HepG2 (cell line): ENCODE results near the gene SCGB3A2. TPM values are rescaled to one million over a fixed set of nuclear protein-coding genes. Genes with fewer than 3 reads are reported as not detected.

ENCODE experiments used
- ATAC-seq: fragments of 200-7000 bp; cut with Tn5 transposase; 3 replicates; pipeline ENCODE4 v1.9.1; 2020; ENCODE audit warnings: mild to moderate bottlenecking, moderate library complexity
- BruUV-seq: library from RNA; stranded (reverse); fragments of 400-500 nt; replicated peaks from 2 replicates; lab custom pipeline; 2021; lab: Mats Ljungman, UMichigan
- CTCF ChIA-PET: fragments of 300-600 bp; formaldehyde crosslinking; extraction: SDS; loops from one replicate; lab custom pipeline; 2021; ENCODE audit warnings: low total read pairs, inconsistent platforms, low intra/inter-chr PET ratio; lab: Yijun Ruan, JAX
- POLR2A ChIA-PET: fragments of 350-600 bp; sonication (Branson Sonifier 250); formaldehyde crosslinking; loops from one replicate; lab custom pipeline; 2020; ENCODE audit warnings: antibody characterized with exemption, inconsistent platforms; lab: Yijun Ruan, JAX
- DNase-seq: peaks from one replicate; pipeline ENCODE4 v3.0.0-alpha.2; 2015; ENCODE audit warnings: low spot score
- FAIRE-seq: peaks from 3 replicates; lab custom pipeline; 2011; peaks lifted over from hg19 to GRCh38; lab: Jason Lieb, UNC
- H2AFZ ChIP-seq: one replicate; pipeline ENCODE4 v1.6.1; 2011; ENCODE audit warnings: low read length, inconsistent platforms
- H3K27ac ChIP-seq: fragments of 300-600 bp; 3 replicates; pipeline ENCODE4 v1.8.0; 2011; ENCODE audit warnings: mixed run types, mild to moderate bottlenecking, mixed read lengths, low read length, inconsistent platforms; ENCODE audit not compliant: insufficient read depth; ENCODE audit errors: extremely low read length
- H3K27me3 ChIP-seq, 2 experiments: fragments of 200-600 bp in 1 of 2; 2 replicates in 1 of 2; 3 replicates in 1 of 2; pipeline versions ENCODE4 v1.6.0 to v1.8.0; 2011; ENCODE audit warnings: low read length in 2 of 2, mild to moderate bottlenecking in 2 of 2, moderate library complexity in 2 of 2, inconsistent platforms in 1 of 2; ENCODE audit not compliant: insufficient read depth in 2 of 2, control insufficient read depth in 1 of 2
- H3K36me3 ChIP-seq, 2 experiments: fragments of 200-600 bp in 1 of 2; replicated peaks in 1 of 2; 2 replicates in 1 of 2; 3 replicates in 1 of 2; pipeline versions ENCODE4 v1.5.1 to v1.8.0; 2011; ENCODE audit warnings: low read length in 2 of 2, inconsistent platforms in 1 of 2; ENCODE audit not compliant: insufficient read depth in 2 of 2, control insufficient read depth in 1 of 2
- H3K4me1 ChIP-seq: 2 replicates; pipeline ENCODE4 v1.5.1; 2012; ENCODE audit warnings: low read length, inconsistent platforms; ENCODE audit not compliant: insufficient read depth
- H3K4me2 ChIP-seq: 2 replicates; pipeline ENCODE4 v1.6.0; 2011; ENCODE audit warnings: low read depth, low read length, inconsistent platforms
- H3K4me3 ChIP-seq, 3 experiments: fragments of 200-600 bp in 1 of 3; sonication (generic), shearing (Covaris generic) in 1 of 3; replicated peaks in 1 of 3; 2 replicates each; pipeline ENCODE4 v1.5.1; 2011 to 2016; ENCODE audit warnings: low read length in 3 of 3, inconsistent platforms in 2 of 3, low read depth in 2 of 3, mild to moderate bottlenecking in 2 of 3, control low read depth in 1 of 3, mixed read lengths in 1 of 3; ENCODE audit not compliant: insufficient read depth in 1 of 3
- H3K79me2 ChIP-seq: one replicate; pipeline ENCODE4 v1.6.1; 2011; ENCODE audit warnings: low read length, inconsistent platforms; ENCODE audit not compliant: insufficient read depth
- H3K9ac ChIP-seq: 2 replicates; pipeline ENCODE4 v1.6.0; 2011; ENCODE audit warnings: mild to moderate bottlenecking, low read depth, low read length, inconsistent platforms; ENCODE audit not compliant: insufficient read depth
- H3K9me3 ChIP-seq: 2 replicates; pipeline ENCODE4 v1.5.1; 2012; ENCODE audit warnings: mild to moderate bottlenecking, low read length
- H4K20me1 ChIP-seq: 2 replicates; pipeline ENCODE4 v1.6.0; 2011; ENCODE audit warnings: inconsistent platforms, mild to moderate bottlenecking, low read length, moderate library complexity; ENCODE audit not compliant: insufficient read depth
- BHLHE40 ChIP-seq: IDR thresholded peaks from 2 replicates; pipeline ENCODE4 v1.6.1; 2011; ENCODE audit warnings: low read length, improper control_type of control experiment
- KDM2A ChIP-seq: sonication (generic); formaldehyde crosslinking; IDR thresholded peaks from 2 replicates; pipeline ENCODE4 v1.4.0; 2020; ENCODE audit warnings: low read depth, missing genetic modification reagents, borderline replicate concordance
- KLF15 ChIP-seq: sonication (generic); formaldehyde crosslinking; IDR thresholded peaks from 2 replicates; pipeline ENCODE4 v1.8.1; 2023; ENCODE audit warnings: borderline replicate concordance, mild to moderate bottlenecking, inconsistent platforms, missing genetic modification reagents, mixed read lengths
- RBM22 ChIP-seq: fragments of 200-400 bp; formaldehyde crosslinking; optimal IDR thresholded peaks from 2 replicates; pipeline ENCODE3; 2017; ENCODE audit warnings: mild to moderate bottlenecking, low read length, moderate library complexity
- WGBS: methylation state at CpG from one replicate; pipeline ENCODE4 v1.1.6; 2017; ENCODE audit warnings: low lambda C conversion rate; 5-methylcytosine and 5-hydroxymethylcytosine counted together
- in situ Hi-C: cut with HindIII; loops from 2 replicates; pipeline ENCODE4 v1.10.0; 2017; ENCODE audit warnings: low pct_unique_long_range_greater_than_20kb; ENCODE audit not compliant: extremely low pct_ligation_motif_present
- intact Hi-C: fragments of 100-400 bp; cut with micrococcal nuclease; formaldehyde crosslinking; loops from one replicate; pipeline ENCODE4 v1.10.0; 2022; ENCODE audit not compliant: unreplicated experiment
- polyA plus RNA-seq, 8 experiments: library from polyadenylated mRNA; depleted of rRNA in 3 of 8; stranded (reverse) in 7 of 8; unstranded in 1 of 8; fragments of >200 nt; fragmentation: Illumina TruSeq in 4 of 8; extraction: Trizol in 4 of 8; gene quantifications; 2 replicates each; pipeline versions ENCODE4 v1.2.1 to v1.2.3, GENCODE V29; 2011 to 2016; ENCODE audit warnings: low read depth in 4 of 8, missing spikeins in 1 of 8, mixed read lengths in 1 of 8; ENCODE audit not compliant: insufficient read depth in 1 of 8
- total RNA-seq, 5 experiments: library from RNA; depleted of rRNA; stranded (reverse); fragments of >200 nt; fragmentation: Illumina TruSeq; extraction: Trizol; gene quantifications; 2 replicates each; pipeline ENCODE4 v1.2.3, GENCODE V29; 2016; ENCODE audit warnings: low read depth in 1 of 5
- TF ChIP-seq, protein P1 (sequence below): sonication (generic); formaldehyde crosslinking; IDR thresholded peaks from 2 replicates; pipeline ENCODE4 v1.5.0; 2020; ENCODE audit warnings: mild to moderate bottlenecking, low read depth, missing genetic modification reagents, borderline replicate concordance
- TF ChIP-seq, protein P2 (sequence below): sonication (generic); formaldehyde crosslinking; IDR thresholded peaks from 2 replicates; pipeline ENCODE4 v1.4.0; 2020; ENCODE audit warnings: mild to moderate bottlenecking, missing genetic modification reagents, borderline replicate concordance

SCGB3A2 gene
- total and polyA plus RNA-seq, 2 of the 13 experiments (the other 11 are each of a cell fraction or from before 2014, with no cell fraction given): not detected

DNA sequence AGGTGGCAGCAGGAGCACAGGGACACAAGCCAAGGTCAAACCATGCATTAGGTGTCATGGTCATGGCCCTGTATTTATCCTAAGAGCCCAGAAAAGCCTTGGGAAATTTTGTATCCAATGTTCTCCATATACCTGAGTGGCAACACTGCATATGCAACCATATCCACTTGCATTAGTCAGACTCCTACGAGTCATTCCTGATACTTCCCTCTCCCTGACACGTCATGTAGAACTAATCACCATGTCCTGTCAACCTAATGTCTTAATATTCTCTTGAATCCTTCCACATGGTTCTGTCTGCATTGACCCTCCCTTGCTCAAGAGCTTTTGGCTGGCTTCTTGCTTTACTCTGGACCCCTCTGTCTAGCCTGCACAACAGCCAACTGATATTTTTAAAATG, 9.4 kb downstream of the SCGB3A2 start:
- no peak for FAIRE-seq
- Histone ChIP-seq H3K9me3 (no peaks in the 10 kb centered on the region), H3K4me3 (no peak overlapping the region), H2AFZ (no peak overlapping the region), H4K20me1 (no peaks in the 10 kb centered on the region), H3K4me2 (no peak overlapping the region)
- TF ChIP-seq RBM22 (no peak), BHLHE40 (no peak), KDM2A (CRISPR knock-in tag) (no peak), KLF15 (CRISPR knock-in tag) (no peak)
- TF ChIP-seq, protein P1, sequence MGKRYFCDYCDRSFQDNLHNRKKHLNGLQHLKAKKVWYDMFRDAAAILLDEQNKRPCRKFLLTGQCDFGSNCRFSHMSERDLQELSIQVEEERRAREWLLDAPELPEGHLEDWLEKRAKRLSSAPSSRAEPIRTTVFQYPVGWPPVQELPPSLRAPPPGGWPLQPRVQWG (CRISPR knock-in tag): no peak
- TF ChIP-seq, protein P2, sequence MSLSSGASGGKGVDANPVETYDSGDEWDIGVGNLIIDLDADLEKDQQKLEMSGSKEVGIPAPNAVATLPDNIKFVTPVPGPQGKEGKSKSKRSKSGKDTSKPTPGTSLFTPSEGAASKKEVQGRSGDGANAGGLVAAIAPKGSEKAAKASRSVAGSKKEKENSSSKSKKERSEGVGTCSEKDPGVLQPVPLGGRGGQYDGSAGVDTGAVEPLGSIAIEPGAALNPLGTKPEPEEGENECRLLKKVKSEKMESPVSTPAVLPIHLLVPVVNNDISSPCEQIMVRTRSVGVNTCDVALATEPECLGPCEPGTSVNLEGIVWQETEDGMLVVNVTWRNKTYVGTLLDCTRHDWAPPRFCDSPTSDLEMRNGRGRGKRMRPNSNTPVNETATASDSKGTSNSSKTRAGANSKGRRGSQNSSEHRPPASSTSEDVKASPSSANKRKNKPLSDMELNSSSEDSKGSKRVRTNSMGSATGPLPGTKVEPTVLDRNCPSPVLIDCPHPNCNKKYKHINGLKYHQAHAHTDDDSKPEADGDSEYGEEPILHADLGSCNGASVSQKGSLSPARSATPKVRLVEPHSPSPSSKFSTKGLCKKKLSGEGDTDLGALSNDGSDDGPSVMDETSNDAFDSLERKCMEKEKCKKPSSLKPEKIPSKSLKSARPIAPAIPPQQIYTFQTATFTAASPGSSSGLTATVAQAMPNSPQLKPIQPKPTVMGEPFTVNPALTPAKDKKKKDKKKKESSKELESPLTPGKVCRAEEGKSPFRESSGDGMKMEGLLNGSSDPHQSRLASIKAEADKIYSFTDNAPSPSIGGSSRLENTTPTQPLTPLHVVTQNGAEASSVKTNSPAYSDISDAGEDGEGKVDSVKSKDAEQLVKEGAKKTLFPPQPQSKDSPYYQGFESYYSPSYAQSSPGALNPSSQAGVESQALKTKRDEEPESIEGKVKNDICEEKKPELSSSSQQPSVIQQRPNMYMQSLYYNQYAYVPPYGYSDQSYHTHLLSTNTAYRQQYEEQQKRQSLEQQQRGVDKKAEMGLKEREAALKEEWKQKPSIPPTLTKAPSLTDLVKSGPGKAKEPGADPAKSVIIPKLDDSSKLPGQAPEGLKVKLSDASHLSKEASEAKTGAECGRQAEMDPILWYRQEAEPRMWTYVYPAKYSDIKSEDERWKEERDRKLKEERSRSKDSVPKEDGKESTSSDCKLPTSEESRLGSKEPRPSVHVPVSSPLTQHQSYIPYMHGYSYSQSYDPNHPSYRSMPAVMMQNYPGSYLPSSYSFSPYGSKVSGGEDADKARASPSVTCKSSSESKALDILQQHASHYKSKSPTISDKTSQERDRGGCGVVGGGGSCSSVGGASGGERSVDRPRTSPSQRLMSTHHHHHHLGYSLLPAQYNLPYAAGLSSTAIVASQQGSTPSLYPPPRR: no peak
- TF ChIP-seq, all 625 proteins: peak for 0
- no peak overlapping the region for H3K27ac ChIP-seq
- in situ Hi-C loops: no loop called here
- no peak overlapping the region for H3K9ac ChIP-seq
- BruUV-seq: no TSS peak
- H3K27me3 ChIP-seq: no peaks in the 10 kb centered on the region
- POLR2A ChIA-PET: no interaction called here
- no peaks in the 10 kb centered on the region for H3K4me1 ChIP-seq
- intact Hi-C loops: loop anchor here (1.0 kb wide), 1 partner anchor 47 kb away; no protein-coding TSS in a partner anchor
- no peak for ATAC-seq
- H3K36me3 ChIP-seq: no peaks in the 10 kb centered on the region
- CTCF ChIA-PET: no interaction called here
- WGBS: 0% methylated on average over 2 of the region's 2 CpGs
- no peaks in the 10 kb centered on the region for H3K79me2 ChIP-seq
- DNase-seq: no peak
